Measurements from ENCODE around the gene SLC6A9.

DNA sequence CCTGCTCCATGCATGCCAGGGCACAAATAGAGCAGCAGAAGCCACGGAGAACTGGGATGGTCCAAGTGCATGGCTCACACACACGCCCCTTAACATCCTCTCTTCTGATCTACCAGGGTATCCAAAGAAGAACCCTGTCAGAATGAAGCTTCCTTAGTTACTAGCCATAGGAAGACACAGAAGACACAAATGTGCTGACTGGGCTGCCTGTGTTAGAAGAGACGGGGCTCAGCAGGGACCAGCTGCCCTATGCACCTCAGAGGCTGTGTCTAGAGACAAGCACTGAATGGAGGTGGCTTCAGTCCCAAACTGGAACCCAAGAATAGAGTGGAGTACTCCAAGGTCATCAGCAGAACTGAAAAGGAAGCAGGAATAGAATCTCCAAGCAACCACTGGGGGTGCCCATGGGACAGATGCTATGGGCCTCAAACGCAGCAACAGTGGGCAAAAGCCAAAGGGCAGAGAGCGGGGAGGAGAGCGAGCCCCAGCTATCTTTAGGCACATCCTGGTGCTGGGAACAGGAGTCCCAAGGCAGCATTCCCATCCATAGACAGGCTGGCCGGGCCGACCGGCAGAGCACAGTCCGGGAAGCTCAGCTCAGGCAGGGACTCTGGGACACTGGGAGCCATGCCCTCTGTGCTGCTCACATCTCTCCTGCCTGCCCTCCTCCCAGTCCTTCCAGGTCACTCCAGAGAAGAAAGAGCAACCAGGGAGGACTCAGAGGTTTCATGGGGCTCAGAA, 9.5 kb downstream of the SLC6A9 start:
- TF ChIP-seq POLR2AphosphoS5 (IDR thresholded peaks at IDR 0.05) = no peak
- no peak for TF ChIP-seq POLR2A (IDR thresholded peaks at IDR 0.05)
- TF ChIP-seq EP300 (IDR thresholded peaks at IDR 0.05) = no peak
- TF ChIP-seq, protein P1, sequence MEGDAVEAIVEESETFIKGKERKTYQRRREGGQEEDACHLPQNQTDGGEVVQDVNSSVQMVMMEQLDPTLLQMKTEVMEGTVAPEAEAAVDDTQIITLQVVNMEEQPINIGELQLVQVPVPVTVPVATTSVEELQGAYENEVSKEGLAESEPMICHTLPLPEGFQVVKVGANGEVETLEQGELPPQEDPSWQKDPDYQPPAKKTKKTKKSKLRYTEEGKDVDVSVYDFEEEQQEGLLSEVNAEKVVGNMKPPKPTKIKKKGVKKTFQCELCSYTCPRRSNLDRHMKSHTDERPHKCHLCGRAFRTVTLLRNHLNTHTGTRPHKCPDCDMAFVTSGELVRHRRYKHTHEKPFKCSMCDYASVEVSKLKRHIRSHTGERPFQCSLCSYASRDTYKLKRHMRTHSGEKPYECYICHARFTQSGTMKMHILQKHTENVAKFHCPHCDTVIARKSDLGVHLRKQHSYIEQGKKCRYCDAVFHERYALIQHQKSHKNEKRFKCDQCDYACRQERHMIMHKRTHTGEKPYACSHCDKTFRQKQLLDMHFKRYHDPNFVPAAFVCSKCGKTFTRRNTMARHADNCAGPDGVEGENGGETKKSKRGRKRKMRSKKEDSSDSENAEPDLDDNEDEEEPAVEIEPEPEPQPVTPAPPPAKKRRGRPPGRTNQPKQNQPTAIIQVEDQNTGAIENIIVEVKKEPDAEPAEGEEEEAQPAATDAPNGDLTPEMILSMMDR (IDR thresholded peaks at IDR 0.05) = no peak

Data from suprapubic skin (tissue), 4 donors.